Karpas-422 (cell line): ENCODE data around the gene PROX2. TPM values are rescaled to one million over a fixed set of nuclear protein-coding genes. Genes with fewer than 3 reads are reported as not detected.

Source experiments
- DNase-seq: peaks from one replicate; pipeline ENCODE4 v3.0.0-alpha.2; 2015
- H2AFZ ChIP-seq: fragments of 200-600 bp; sonication (generic); 2 replicates; pipeline ENCODE4 v1.6.1; 2014; ENCODE audit warnings: antibody characterized with exemption, low read length, mixed read lengths
- H3K27ac ChIP-seq: fragments of 200-600 bp; sonication (generic); 2 replicates; pipeline ENCODE4 v1.5.1; 2014; ENCODE audit warnings: mild to moderate bottlenecking, low read length, moderate library complexity
- H3K27me3 ChIP-seq: fragments of 200-600 bp; sonication (generic); 2 replicates; pipeline ENCODE4 v1.6.1; 2014; ENCODE audit warnings: low read length, mixed read lengths
- H3K36me3 ChIP-seq: fragments of 200-600 bp; sonication (generic); 2 replicates; pipeline ENCODE4 v1.6.1; 2014; ENCODE audit warnings: low read length, mixed read lengths; ENCODE audit not compliant: insufficient read depth
- H3K4me1 ChIP-seq: fragments of 200-600 bp; sonication (generic); 2 replicates; pipeline ENCODE4 v1.6.1; 2014; ENCODE audit warnings: mild to moderate bottlenecking, low read length, mixed read lengths
- H3K4me2 ChIP-seq: fragments of 200-600 bp; sonication (generic); 2 replicates; pipeline ENCODE4 v1.6.1; 2014; ENCODE audit warnings: low read length, low read depth, mild to moderate bottlenecking; ENCODE audit not compliant: poor library complexity, severe bottlenecking
- H3K4me3 ChIP-seq: fragments of 200-600 bp; sonication (generic); 2 replicates; pipeline ENCODE4 v1.5.1; 2014; ENCODE audit warnings: mild to moderate bottlenecking, antibody characterized with exemption, low read length, mixed read lengths
- H3K79me2 ChIP-seq: fragments of 200-600 bp; sonication (generic); 2 replicates; pipeline ENCODE4 v1.6.1; 2014; ENCODE audit warnings: mild to moderate bottlenecking, low read length, mixed read lengths
- H3K9ac ChIP-seq: fragments of 200-600 bp; sonication (generic); 2 replicates; pipeline ENCODE4 v1.6.0; 2014; ENCODE audit warnings: low read length
- H3K9me2 ChIP-seq: fragments of 200-600 bp; sonication (generic), shearing (Covaris generic); replicated peaks from 2 replicates; pipeline ENCODE4 v1.6.0; 2014; ENCODE audit warnings: mild to moderate bottlenecking, low read length, moderate library complexity; ENCODE audit not compliant: insufficient read depth
- H3K9me3 ChIP-seq: fragments of 300-700, 200-600 bp; sonication (generic); 2 replicates; pipeline ENCODE4 v1.6.1; 2014; ENCODE audit warnings: low read length, mixed read lengths
- H4K20me1 ChIP-seq: fragments of 200-600 bp; sonication (generic); 2 replicates; pipeline ENCODE4 v1.6.1; 2014; ENCODE audit warnings: mild to moderate bottlenecking, antibody characterized with exemption, low read length, low read depth; ENCODE audit not compliant: insufficient read depth
- total RNA-seq: library from RNA; depleted of rRNA; stranded (reverse); fragments of >200 nt; shearing (Covaris generic); gene quantifications from 2 replicates; pipeline ENCODE4 v1.2.3, GENCODE V29; 2014; ENCODE audit warnings: low replicate concordance; rRNA removed

The PROX2 gene, protein sequence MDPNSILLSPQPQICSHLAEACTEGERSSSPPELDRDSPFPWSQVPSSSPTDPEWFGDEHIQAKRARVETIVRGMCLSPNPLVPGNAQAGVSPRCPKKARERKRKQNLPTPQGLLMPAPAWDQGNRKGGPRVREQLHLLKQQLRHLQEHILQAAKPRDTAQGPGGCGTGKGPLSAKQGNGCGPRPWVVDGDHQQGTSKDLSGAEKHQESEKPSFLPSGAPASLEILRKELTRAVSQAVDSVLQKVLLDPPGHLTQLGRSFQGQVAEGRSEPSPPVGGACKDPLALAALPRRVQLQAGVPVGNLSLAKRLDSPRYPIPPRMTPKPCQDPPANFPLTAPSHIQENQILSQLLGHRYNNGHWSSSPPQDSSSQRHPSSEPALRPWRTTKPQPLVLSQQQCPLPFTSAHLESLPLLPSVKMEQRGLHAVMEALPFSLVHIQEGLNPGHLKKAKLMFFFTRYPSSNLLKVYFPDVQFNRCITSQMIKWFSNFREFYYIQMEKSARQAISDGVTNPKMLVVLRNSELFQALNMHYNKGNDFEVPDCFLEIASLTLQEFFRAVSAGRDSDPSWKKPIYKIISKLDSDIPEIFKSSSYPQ
- 2.3 and 2.6 TPM in 2 replicates for total RNA-seq

GRCh38 chr14:74875941-74876913 lies at the start of gene PROX2:
PROX2 (minus strand) TSS chr14:74876145; CDS start chr14:74863834, 12,311 bp downstream.
- Histone ChIP-seq H3K4me1 (peaks cover 56% of the 10 kb centered on the region), H3K4me2 (peak within 1 kb of the TSS; percentile 79), H3K4me3 (peak within 1 kb of the TSS; percentile 62), H3K27me3 (no peaks in the 10 kb centered on the region), H3K27ac (peak within 1 kb of the TSS; percentile 81), H3K9me3 (no peaks in the 10 kb centered on the region), H3K36me3 (no peaks in the 10 kb centered on the region), H3K79me2 (no peaks in the 10 kb centered on the region), H3K9ac (peak within 1 kb of the TSS; percentile 66), H2AFZ (peak within 1 kb of the TSS; percentile 33), H3K9me2 (no peaks in the 10 kb centered on the region), H4K20me1 (no peaks in the 10 kb centered on the region)
- DNase-seq = peak; percentile 92

GRCh38 chr14:74924061-74924460 lies 48.1 kb upstream of the PROX2 start:
- Histone ChIP-seq H3K4me1 (peaks cover 26% of the 10 kb centered on the region), H3K79me2 (peaks cover 7% of the 10 kb centered on the region), H3K9me3 (no peaks in the 10 kb centered on the region), H3K27ac (peak overlapping the region; percentile 34; the same call in 1 of the 2 replicates), H3K9me2 (no peaks in the 10 kb centered on the region), H2AFZ (no peak overlapping the region), H3K4me3 (no peak overlapping the region), H3K36me3 (no peaks in the 10 kb centered on the region), H3K9ac (no peak overlapping the region), H4K20me1 (no peaks in the 10 kb centered on the region), H3K4me2 (peak overlapping the region; percentile 24), H3K27me3 (no peaks in the 10 kb centered on the region)
- no peak for DNase-seq

DNA sequence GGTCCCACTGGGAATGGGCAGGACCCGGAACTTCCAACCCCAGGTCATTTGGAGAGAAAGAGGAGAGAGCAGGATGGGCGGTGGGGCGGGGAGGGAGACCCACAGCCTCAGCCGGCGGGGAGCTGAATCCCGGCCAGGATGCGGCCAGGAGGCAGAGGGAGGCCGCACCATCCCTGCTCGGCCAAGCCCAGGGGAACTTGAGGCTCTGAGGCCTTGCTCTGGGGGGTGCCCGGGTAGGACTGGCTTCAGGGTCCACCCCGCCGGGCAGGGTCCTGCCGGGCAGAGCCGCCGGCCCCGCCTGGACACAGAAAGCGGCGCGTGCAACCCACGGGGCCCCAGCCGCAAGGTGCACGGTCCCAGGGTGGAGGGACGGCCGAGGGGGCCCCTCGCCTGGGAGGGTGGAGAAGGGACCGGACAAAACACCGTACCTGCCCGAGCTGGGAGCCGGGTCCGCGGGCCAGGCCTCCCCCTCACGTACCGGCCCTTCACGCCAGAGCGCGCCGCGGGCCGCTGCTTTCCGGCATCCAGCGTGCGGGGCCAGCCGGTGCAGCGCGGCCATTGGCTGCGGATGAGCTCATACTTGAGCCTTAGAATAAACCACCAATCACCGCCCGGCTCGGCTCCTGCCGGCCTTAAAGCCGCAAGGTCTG lies 46.9 kb upstream of the PROX2 start, which contains the start of gene RPS6KL1:
RPS6KL1 (minus strand) TSS at position 509 of the 650 bp plus-strand sequence. CDS start 1,719 bp downstream, outside the sequence.
- peak within 1 kb of the TSS; percentile 72 for H3K4me3 ChIP-seq

GRCh38 chr14:74921987-74922751 lies 46.2 kb upstream of the PROX2 start:
- Histone ChIP-seq H3K9me2 (no peaks in the 10 kb centered on the region), H3K4me3 (peak overlapping the region; percentile 72), H3K27me3 (no peaks in the 10 kb centered on the region), H3K4me2 (peak overlapping the region; percentile 73), H3K27ac (peak overlapping the region; percentile 65), H3K36me3 (no peaks in the 10 kb centered on the region), H3K79me2 (peaks cover 7% of the 10 kb centered on the region), H3K9ac (peak overlapping the region; percentile 83), H4K20me1 (no peaks in the 10 kb centered on the region), H3K4me1 (peaks cover 23% of the 10 kb centered on the region), H2AFZ (no peak overlapping the region), H3K9me3 (no peaks in the 10 kb centered on the region)
- DNase-seq = no peak

More for the DNA sequence above, 46.9 kb upstream of the PROX2 start, which contains the start of gene RPS6KL1:
- H3K4me2 ChIP-seq = peak within 1 kb of the TSS; percentile 73
- H3K27ac ChIP-seq = peak within 1 kb of the TSS; percentile 65
- H3K9ac ChIP-seq = peak within 1 kb of the TSS; percentile 83
- H3K27me3 ChIP-seq = no peaks in the 10 kb centered on the region
- H3K4me1 ChIP-seq = peaks cover 23% of the 10 kb centered on the region
- H3K79me2 ChIP-seq = peaks cover 7% of the 10 kb centered on the region
- no peak within 1 kb of the TSS for H2AFZ ChIP-seq
- DNase-seq = peak; percentile 92
- no peaks in the 10 kb centered on the region for H4K20me1 ChIP-seq
- no peaks in the 10 kb centered on the region for H3K36me3 ChIP-seq
- no peaks in the 10 kb centered on the region for H3K9me3 ChIP-seq
- no peaks in the 10 kb centered on the region for H3K9me2 ChIP-seq

DNA sequence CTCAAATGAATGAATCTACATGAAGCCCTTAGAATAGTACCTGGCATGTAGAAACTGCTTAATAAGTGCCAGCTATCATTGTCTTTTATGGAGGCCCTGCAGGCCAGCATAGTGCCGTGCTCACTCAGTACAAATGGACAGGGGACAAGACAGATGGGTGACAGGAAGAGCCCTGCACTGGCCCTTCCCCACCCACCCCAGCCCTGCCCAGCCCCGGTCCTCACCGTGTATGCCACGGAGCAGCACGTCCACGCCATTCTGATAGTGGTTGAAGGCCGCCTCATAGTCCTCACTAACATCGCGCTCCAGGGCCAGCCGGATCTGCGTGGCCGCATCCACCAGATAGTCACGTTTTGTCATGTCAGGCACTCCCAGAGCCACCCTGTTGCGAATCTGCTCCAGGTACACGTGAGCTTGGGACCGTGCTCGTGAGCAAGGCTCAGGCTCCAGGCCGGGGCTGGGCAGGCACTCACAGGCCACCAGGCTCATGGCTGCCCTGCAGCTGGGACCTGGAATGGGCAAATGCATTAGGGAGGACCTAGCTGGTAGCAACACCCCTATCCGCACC lies 45.2 kb upstream of the PROX2 start:
- H3K27me3 ChIP-seq = no peaks in the 10 kb centered on the region

GRCh38 chr14:74920281-74920680 lies 44.3 kb upstream of the PROX2 start:
- H4K20me1 ChIP-seq = no peaks in the 10 kb centered on the region
- H3K27me3 ChIP-seq = no peaks in the 10 kb centered on the region
- H3K27ac ChIP-seq = no peak overlapping the region
- H3K9me2 ChIP-seq = no peaks in the 10 kb centered on the region
- no peak for DNase-seq
- no peak overlapping the region for H3K4me2 ChIP-seq
- H3K9ac ChIP-seq = no peak overlapping the region
- H3K79me2 ChIP-seq = peaks cover 7% of the 10 kb centered on the region
- peaks cover 29% of the 10 kb centered on the region for H3K4me1 ChIP-seq
- H3K9me3 ChIP-seq = no peaks in the 10 kb centered on the region
- no peak overlapping the region for H2AFZ ChIP-seq
- no peaks in the 10 kb centered on the region for H3K36me3 ChIP-seq
- no peak overlapping the region for H3K4me3 ChIP-seq

More for the DNA sequence above, 45.2 kb upstream of the PROX2 start:
- Histone ChIP-seq H3K4me3 (no peak overlapping the region), H3K4me2 (no peak overlapping the region), H3K27ac (no peak overlapping the region), H3K9me3 (no peaks in the 10 kb centered on the region), H3K4me1 (peaks cover 23% of the 10 kb centered on the region), H4K20me1 (no peaks in the 10 kb centered on the region), H3K9me2 (no peaks in the 10 kb centered on the region), H2AFZ (no peak overlapping the region), H3K79me2 (peaks cover 7% of the 10 kb centered on the region), H3K9ac (no peak overlapping the region), H3K36me3 (no peaks in the 10 kb centered on the region)
- DNase-seq = no peak
